ENCODE data around the gene EHD4. TPM values are rescaled to one million over a fixed set of nuclear protein-coding genes. Genes with fewer than 3 reads are reported as not detected.

The EHD4 gene
- total RNA-seq, result 15.6 TPM

DNA sequence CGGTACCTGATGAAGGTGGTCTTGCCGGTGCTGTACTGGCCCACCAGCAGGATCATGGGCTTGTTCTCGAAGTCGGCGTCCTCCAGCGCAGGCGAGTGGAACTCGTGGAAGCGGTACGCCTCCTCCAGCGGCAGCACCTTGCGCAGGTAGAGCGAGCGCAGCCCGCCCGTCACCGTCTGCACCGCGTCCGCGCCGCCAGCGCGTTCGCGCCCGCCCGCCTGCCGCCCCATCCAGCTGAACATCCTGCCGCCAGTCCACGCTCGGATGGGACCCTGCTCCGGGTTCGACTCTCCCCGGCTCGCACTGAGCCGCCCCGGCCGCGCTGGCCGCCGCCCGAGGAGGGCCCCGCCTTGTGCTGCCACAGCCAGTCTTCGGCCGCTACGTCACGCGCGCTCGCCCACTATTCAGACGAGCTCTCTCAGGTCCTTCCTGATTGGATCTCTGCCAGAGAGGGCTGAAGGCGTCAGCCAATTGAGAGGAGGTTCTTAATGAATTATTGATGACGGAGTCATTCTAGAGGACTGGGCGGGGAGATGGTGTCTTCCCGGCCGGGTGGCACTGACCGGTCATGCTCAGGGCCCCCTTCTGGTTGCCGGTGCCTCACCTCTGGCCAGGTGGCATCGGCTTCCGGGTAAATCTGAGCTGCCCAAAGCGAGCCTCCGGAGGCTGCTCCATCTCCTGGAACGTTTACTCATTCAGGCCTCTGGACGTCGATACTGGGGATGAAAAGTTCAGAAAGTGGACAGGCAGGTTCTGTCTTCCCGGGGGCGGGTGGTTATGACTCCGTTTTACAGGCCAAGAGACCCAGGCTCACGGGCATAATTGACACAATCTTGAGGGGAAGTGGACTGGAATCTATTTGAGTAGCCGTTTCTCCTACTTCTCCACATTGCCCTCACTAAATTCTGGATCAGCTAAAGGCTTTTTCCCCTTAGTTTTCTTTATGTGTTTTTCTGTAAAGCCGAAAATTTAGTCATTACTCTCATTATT, at the start of gene EHD4:
EHD4 (minus strand) TSS at position 305 of the 990 bp plus-strand sequence; CDS start at position 242, 63 bp downstream.

DNA sequence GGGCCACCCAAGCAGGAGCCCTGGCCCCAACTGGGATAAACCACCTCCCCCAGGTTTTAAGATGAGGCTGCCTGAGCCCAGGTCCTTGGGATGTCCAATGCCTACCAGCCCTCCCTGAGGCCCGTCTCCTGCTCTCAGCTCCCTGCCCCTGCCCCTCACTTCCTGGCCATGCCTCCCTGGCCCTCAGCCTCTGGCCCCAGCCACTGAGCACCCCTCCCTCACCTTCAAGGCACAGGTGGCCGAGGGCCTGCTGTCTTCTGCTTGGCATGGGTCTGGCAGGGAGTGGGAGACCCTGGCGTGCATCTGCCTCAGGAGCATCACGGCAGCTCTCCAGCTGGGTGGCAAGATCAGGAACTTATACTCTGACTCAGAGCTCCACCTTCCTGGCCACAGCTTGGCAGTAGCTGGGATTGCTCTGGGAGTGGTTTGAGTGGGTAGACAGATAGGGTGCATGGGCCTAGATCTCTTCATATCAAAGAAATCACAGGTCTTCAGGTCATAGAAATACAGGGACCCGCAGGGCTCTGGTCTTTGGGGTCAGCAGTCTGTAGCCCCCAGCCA, 48.4 kb upstream of the EHD4 start, which contains the start of gene PLA2G4E:
PLA2G4E (minus strand) TSS at position 330 of the 561 bp plus-strand sequence; CDS start at position 318, 12 bp downstream.

DNA sequence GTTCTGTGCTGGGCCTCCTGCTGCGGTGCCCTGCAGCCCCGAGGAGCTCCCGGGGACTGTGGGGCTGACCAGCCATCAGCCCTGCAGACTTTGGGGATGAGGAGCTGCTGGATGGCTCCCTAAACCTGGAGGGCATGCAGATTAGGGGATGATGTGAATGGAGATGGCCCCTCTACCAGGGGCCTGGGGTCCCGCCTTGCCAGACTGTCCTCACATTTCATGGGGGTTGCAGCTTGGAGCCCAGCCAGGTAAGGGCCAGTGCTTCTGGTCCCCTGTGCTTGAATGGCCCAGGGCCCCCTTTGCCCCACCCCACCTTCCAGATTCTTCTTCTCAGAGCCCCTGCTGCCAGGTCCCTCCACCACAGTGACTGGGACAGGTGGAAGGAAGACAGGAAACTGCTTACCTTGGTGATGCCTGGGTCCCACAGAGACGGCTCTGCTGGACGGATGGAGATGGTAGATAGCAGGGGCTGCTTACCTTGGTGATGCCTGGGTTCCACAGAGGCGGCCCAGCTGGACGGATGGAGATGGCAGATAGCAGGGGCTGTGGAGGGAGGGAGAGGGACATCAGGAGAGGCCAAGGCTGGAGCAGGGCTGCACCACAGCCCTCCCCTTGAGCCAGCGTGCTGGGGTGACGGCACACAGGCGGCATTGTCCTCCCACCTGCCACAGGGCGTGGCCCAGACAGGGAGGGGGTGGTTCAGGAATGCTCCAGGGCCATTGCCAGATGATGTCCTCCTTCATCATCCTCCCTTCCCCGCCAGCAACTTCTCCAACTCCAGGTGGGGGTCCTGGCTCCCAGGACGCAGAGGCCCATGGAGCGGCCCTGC, 78.7 kb downstream of the EHD4 start, which contains the start of gene SPTBN5:
SPTBN5 (minus strand) TSS at position 632 of the 829 bp plus-strand sequence; CDS start at position 76, 556 bp downstream.

Other genes with a start within 250 kb of the EHD4 start
- 31.3 TPM for gene MAPKBP1, start 198.1 kb downstream of the EHD4 start, total RNA-seq
- 15.9 TPM for gene JMJD7, start 144.5 kb downstream of the EHD4 start, total RNA-seq
- 8.0 TPM for gene PLA2G4B, start 133.7 kb downstream of the EHD4 start, total RNA-seq
- gene SPTBN5, start 78.5 kb downstream of the EHD4 start, total RNA-seq, result 7.1 TPM
- 0.16 TPM for gene PLA2G4E, start 48.5 kb upstream of the EHD4 start, total RNA-seq
- not detected for gene PLA2G4D, start 122.0 kb upstream of the EHD4 start, total RNA-seq
- 0.99 TPM for gene PLA2G4F, start 184.1 kb upstream of the EHD4 start, total RNA-seq
- 80.4 TPM for gene VPS39, start 235.7 kb upstream of the EHD4 start, total RNA-seq